Measurements from ENCODE around the gene SKIDA1.

The SKIDA1 gene

DNA sequence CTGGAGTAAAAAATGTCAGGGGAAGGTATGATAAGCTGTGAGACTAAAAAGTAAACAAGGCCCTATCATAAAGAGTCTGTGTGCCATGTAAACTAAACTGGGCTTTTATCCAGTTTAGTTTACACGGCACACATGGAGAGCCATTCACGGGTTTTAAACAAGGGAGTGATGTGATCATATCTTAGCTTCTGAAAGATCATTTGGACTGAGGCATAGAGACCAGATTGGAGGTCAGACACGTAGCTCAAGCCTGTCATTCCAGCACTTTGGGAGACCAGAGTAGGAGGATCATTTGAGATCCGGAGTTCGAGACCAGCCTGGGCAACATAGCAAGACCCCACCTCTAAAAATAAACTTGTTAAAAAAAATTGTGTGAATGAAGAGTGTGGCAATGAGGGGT, 50.1 kb downstream of the SKIDA1 start:
- DNase-seq, result no peak

- DNase-seq, result no peak
Observed at GRCh38 chr10:21473541-21473940, 51.9 kb downstream of the SKIDA1 start.

DNA sequence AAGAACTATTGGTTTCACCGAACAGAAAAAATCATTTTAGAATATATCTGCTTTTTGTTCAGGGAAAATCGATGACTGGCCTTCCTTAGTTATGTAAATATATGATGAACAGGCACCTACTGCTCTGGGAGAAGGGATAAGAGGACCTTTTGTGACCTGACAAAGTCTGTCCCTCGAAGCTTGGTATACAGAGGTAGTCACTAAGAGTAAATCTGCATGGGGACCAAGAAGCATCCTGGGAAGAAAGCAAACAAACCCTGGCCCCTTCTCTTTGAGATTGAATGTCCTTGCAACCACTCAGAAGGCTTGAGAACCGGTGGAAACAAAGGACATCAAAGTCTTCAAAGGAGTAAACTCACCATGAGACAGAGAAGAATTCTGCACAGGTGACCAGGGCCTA, 52.3 kb downstream of the SKIDA1 start:
- no peak for DNase-seq

DNA sequence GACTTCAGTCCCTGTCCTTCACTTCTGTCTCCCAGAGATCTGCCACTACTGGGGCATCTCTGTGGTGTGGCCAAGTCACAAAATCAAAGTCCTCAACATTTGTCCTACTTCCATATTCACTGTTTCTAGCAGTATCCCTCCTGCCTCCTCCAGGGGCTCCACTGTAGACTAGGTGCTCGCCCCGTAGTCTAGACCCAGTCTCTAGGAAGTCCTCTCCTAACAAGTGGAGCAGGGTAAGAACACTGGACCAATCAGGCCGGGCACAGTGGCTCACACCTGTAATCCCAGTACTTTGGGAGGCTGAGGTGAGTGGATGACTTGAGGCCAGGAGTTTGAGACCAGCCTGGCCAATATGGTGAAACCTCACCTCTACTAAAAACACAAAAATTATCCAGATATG, 57.4 kb downstream of the SKIDA1 start:
- no peak for DNase-seq

DNA sequence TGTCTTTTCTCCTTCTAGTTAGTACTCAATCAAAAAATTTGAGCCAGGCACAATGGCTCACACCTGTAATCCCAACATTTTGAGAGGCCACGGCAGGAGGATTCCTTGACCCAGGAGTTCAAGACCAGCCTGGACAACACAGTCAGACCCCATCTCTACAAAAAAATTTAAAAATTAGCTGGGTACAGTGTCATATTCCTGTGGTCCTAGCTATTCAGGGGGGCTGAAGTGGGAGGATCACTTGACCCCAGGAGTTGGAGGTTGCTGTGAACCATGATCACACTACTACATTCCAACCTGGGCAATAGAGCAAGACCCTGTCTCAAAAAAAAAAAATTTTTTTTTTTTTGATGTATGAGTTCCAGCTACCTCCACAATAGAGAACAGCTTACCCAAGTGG, 57.8 kb downstream of the SKIDA1 start:
- no peak for DNase-seq

GRCh38 chr10:21464134-21464533, 61.3 kb downstream of the SKIDA1 start:
- DNase-seq, result no peak

Data from activated naive CD4-positive, alpha-beta T cell (primary cell).